ENCODE measurements around the gene MTG1.

DNA sequence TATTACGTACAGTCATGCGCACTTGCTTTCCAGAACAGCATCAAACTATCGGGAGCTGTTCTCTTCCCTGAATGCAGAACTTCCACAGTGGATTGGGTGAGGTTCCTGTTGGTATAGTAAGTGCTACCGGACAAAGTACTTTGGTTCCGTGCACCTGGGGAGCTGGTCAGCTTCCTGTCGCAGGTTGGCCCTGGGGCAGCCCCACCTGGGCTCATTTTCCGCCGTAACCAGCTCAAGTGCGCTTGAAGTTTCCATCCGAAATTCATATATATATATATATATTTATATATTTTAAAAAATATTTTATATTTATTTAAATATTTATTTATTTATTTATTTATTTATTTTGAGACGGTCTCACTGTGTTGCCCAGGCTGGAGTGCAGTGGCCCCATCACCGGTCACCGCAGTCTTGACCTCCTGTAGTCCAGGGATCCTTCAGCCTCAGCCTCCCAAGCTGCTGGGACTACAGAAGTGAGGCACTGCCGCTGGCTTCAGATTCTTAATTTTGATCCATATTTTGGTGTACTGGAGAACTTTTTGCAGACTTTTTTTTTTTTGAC is 66.3 kb downstream of the MTG1 start:
- TF ChIP-seq, protein P1, sequence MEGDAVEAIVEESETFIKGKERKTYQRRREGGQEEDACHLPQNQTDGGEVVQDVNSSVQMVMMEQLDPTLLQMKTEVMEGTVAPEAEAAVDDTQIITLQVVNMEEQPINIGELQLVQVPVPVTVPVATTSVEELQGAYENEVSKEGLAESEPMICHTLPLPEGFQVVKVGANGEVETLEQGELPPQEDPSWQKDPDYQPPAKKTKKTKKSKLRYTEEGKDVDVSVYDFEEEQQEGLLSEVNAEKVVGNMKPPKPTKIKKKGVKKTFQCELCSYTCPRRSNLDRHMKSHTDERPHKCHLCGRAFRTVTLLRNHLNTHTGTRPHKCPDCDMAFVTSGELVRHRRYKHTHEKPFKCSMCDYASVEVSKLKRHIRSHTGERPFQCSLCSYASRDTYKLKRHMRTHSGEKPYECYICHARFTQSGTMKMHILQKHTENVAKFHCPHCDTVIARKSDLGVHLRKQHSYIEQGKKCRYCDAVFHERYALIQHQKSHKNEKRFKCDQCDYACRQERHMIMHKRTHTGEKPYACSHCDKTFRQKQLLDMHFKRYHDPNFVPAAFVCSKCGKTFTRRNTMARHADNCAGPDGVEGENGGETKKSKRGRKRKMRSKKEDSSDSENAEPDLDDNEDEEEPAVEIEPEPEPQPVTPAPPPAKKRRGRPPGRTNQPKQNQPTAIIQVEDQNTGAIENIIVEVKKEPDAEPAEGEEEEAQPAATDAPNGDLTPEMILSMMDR (optimal IDR thresholded peaks at IDR 0.05 in 1 of 3, IDR thresholded peaks at IDR 0.05 in 1 of 3, conservative IDR thresholded peaks at IDR 0.05 in 1 of 3; ENCODE audit: extremely low read depth in 1 of 3, insufficient read depth in 2 of 3, low read length in 3 of 3) = no peak
- TF ChIP-seq EZH2 (IDR thresholded peaks at IDR 0.05; ENCODE audit: low read length) = no peak

Data from keratinocyte (primary cell).